Stimulated activated CD8-positive, alpha-beta memory T cell treated with anti-CD3 and anti-CD28 coated beads, Interleukin-15, amount 100 ng/mL, for 1 hour (primary cell): ENCODE results near the gene FHIT.

Source experiments
- DNase-seq: peaks from one replicate; pipeline ENCODE4 v3.0.0-alpha.2; 2020; ENCODE audit warnings: low read depth

Gene FHIT

GRCh38 chr3:59996056-59996455 is 1255.2 kb downstream of the FHIT start:
- DNase-seq, result no peak

GRCh38 chr3:59995563-59995962 is 1255.7 kb downstream of the FHIT start:
- no peak for DNase-seq

- DNase-seq, result no peak
Measured at GRCh38 chr3:59994732-59995304, 1256.4 kb downstream of the FHIT start.

GRCh38 chr3:59992578-59992977 is 1258.7 kb downstream of the FHIT start:
- no peak for DNase-seq

- DNase-seq, result no peak
Measured at GRCh38 chr3:59990915-59991314, 1260.3 kb downstream of the FHIT start.

- DNase-seq, result no peak
Measured at GRCh38 chr3:59982510-59982909, 1268.7 kb downstream of the FHIT start.

- DNase-seq, result no peak
Measured at GRCh38 chr3:59981377-59981776, 1269.9 kb downstream of the FHIT start.

GRCh38 chr3:59980576-59980975 is 1270.7 kb downstream of the FHIT start:
- DNase-seq, result no peak

GRCh38 chr3:59979542-59979941 is 1271.7 kb downstream of the FHIT start:
- no peak for DNase-seq

- DNase-seq, result no peak
Measured at GRCh38 chr3:59978979-59979378, 1272.3 kb downstream of the FHIT start.

GRCh38 chr3:59970796-59971195 is 1280.5 kb downstream of the FHIT start:
- DNase-seq, result no peak

GRCh38 chr3:59970376-59970775 is 1280.9 kb downstream of the FHIT start:
- no peak for DNase-seq

- no peak for DNase-seq
Measured at GRCh38 chr3:59968513-59969045, 1282.7 kb downstream of the FHIT start.

- no peak for DNase-seq
Measured at GRCh38 chr3:59963676-59964075, 1287.6 kb downstream of the FHIT start.

- no peak for DNase-seq
Measured at GRCh38 chr3:59957150-59957549, 1294.1 kb downstream of the FHIT start.

GRCh38 chr3:59953104-59953503 is 1298.1 kb downstream of the FHIT start:
- DNase-seq, result no peak

- DNase-seq, result no peak
Measured at GRCh38 chr3:59949311-59949710, 1301.9 kb downstream of the FHIT start.

GRCh38 chr3:59946401-59946800 is 1304.9 kb downstream of the FHIT start:
- no peak for DNase-seq

- no peak for DNase-seq
Measured at GRCh38 chr3:59940718-59941117, 1310.5 kb downstream of the FHIT start.

GRCh38 chr3:59939826-59940426 is 1311.3 kb downstream of the FHIT start:
- no peak for DNase-seq

GRCh38 chr3:59938828-59939227 is 1312.4 kb downstream of the FHIT start:
- DNase-seq, result no peak

GRCh38 chr3:59937201-59937600 is 1314.1 kb downstream of the FHIT start:
- DNase-seq, result no peak

- no peak for DNase-seq
Measured at GRCh38 chr3:59936472-59936871, 1314.8 kb downstream of the FHIT start.

GRCh38 chr3:59935025-59935424 is 1316.2 kb downstream of the FHIT start:
- no peak for DNase-seq
